Left cardiac atrium (tissue), 4 donors: ENCODE data around the gene SLC35F6. TPM values are rescaled to one million over a fixed set of nuclear protein-coding genes. Genes with fewer than 3 reads are reported as not detected.

Source experiments
- ATAC-seq, 2 donors: fragments of 200-7000 bp; cut with Tn5 transposase; one replicate each; pipeline ENCODE4 v1.9.1; 2020; ENCODE audit warnings: mild to moderate bottlenecking in 2 of 2, moderate library complexity in 2 of 2
- DNase-seq: peaks from one replicate; pipeline ENCODE4 v3.0.0-alpha.2; 2020
- intact Hi-C, 2 donors: fragments of 100-400 bp; cut with DNase I; formaldehyde crosslinking; loops; one replicate each; pipeline versions ENCODE4 v1.14.1 to v1.15.1; 2022 to 2023
- long read RNA-seq: library from polyadenylated mRNA; unstranded; transcript quantifications from one replicate; pipeline ENCODE4 v2.0.0, GENCODE V29; 2021
- total RNA-seq, 2 donors: library from RNA; stranded (reverse); fragmentation: NEBNext Ultra II Directional; extraction: Animal tissue kit (Norgen Biotek cat#: 25700); gene quantifications; one replicate each; pipeline ENCODE4 v1.2.1, GENCODE V29; 2021
- donor health status: DM: no; HTN: yes; CAD: no.
- donor health status: DM: no; HTN: yes; CAD: no; lungs with severe emphysema.
- donor health status: DM: yes; HTN: yes; CAD: no.
- donor health status: Dilated cardiomyopathy.

The SLC35F6 gene
- 10 to 100 TPM; 26.4 to 35.5 TPM for total RNA-seq
- long read RNA-seq, transcript SLC35F6-201 (6 exons, 3,898 nt), result major isoform, 7 of 9 reads
- long read RNA-seq, partial matches to known transcripts, result 0 of 9 reads
- long read RNA-seq, other reads (novel, unspliced or antisense), result 2 of 9 reads

- intact Hi-C loops, result no loop called here
- DNase-seq, result peak; percentile 88
- ATAC-seq, result peak; percentile 96 to 97
These were observed at the start of gene SLC35F6 for GRCh38 chr2:26764078-26764887. Gene SLC35F6 (plus strand): TSS chr2:26764284. CDS start chr2:26764350, 66 bp downstream.

GRCh38 chr2:26715528-26716270 is 48.4 kb upstream of the SLC35F6 start:
- no peak for ATAC-seq
- no peak for DNase-seq
- intact Hi-C loops, result no loop called here

- intact Hi-C loops, result no loop called here
- ATAC-seq, result no peak
- no peak for DNase-seq
These were observed 47.7 kb upstream of the SLC35F6 start for GRCh38 chr2:26716340-26716739.

DNA sequence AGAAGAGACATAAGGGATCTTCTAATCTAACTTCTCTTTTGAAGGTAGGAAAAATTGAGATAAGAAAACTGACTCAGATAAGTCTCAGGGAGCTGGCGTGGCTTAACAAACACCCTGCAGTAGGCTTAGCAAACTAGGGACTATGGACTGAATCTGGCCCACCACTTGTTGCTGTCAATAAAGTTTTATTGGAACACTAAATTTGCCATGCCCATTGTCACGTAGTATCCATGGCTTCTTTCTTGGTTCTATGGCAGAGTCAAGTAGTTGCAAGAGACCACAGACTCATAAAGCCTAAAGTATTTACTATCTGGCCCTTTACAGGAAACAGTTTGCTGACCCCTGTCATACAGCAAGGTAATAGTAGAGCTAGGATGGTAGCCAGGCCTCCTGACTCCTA is 47.3 kb upstream of the SLC35F6 start:
- ATAC-seq, result no peak
- DNase-seq, result no peak
- intact Hi-C loops, result no loop called here

- intact Hi-C loops, result no loop called here
- DNase-seq (no peak), ATAC-seq (peak in 1 of 2 donors; percentile 10)
These were observed 46.7 kb upstream of the SLC35F6 start for GRCh38 chr2:26717362-26717761.

DNA sequence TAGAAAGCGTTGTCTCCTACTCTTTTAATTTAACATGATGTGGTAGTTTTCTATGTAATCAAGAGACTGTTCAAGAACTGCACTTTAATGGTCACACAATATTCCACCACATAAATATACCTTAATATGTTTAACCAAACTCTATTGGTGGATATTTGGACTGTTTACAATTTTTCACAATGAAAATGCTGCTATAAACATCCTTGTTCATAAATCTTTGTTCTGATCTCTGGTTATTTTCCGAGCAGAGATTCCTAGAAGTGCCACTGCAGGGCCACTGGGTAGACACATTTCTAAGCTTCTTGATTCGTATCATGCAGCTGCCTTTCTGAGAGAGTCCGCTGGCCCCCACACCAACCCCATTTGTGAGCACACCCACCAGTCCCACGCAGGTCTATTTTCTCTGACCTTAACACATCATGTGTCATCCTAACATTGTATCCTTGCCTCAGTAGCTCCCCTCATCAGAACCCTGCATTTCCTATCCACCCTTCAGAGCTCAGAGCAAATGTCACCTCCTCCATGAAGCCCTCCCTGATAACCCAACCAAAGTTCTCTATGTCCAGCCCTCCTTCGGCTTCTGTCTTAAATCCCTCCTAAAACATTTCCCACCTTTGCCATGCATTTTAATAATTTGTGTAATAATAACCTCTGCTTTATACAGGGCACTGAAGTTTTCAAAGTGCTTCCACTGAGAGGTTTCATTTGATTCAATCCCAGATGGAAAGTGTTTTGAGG is 45.0 kb upstream of the SLC35F6 start:
- intact Hi-C loops, result no loop called here
- ATAC-seq (no peak), DNase-seq (no peak)

DNA sequence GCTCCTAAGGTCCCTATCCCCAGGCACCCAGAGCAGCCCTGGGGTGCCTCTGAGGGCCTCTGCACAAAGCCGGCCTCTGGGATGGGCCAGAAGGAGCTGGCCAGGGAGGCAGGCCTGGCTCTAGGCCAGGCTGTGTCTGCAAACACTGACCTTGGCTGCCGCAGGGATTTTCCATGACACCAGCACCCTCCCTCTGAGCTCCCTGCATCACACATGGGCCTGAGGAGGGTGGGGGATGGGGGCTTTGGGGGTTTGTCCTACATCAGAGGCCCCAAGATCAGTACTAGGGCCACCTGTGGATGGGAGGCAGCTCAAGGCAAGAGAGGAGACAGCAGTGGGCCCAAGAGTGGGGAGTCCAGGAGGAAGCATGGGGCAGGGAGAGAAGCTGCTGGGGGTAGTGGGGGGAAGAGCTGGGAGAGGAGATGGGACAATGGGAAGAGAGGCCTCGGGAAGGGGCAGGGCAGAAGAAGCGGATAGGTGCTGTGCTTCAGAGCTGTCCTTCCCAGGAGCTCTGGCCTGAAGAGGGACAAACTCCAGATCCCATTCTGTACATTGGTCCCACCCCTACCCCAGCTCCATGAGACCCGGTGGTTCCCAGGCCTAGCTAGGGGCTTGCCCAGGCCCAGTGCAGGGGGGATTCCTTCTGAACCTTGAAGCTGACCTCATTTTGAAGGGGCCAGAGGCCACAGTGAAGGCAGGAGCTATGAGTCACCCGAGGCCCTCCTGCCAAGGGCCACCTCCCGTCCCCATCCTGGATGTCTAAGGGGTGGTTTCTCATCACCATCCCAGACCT is 43.6 kb upstream of the SLC35F6 start:
- peak; percentile 81 to 85 for ATAC-seq
- intact Hi-C loops, result no loop called here
- peak; percentile 92 for DNase-seq

DNA sequence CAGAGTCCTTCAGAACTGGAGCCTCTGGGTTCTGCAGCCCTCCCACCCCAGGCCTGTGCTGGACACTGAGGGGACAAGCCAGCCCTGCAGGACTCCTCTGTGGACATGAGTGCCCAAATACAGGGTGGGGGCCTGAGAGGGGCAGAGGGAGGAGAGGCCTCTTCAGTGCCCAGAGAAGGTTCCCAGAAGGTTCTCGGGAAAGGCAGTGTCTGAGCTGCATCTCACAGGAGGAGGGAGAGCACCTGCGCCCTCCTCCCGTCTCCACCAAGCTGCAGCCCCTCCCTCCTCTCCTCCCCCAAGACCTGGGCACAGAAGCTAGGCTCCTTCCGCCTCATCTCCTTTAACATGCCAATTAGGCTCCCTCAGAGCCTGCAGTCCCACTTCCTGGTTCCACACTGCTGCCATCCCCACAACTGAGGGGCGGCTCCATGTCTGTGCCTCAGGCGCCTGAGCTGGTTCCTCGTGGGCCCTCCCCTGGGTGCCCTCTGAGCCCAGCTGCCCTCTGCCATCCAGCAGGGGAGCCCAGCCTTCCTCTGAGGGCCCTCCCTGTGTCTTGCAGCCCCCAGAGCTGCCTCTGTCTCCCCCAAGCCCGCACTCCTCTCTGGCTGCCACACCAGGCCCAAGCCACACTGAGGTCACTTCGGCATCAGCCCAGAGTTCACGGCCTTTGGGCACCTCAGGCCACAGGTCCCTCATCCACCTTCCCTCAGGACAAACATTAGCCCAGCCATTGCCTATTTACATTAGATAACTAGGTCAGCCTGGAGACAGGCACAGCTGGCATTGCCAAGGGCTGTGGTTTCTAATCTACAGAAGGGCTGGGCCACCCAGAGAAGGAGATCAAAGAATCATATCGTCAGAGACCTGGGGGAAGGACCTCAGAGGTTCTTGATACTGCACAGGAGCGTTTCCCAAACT is 42.7 kb upstream of the SLC35F6 start:
- no peak for ATAC-seq
- intact Hi-C loops, result no loop called here
- no peak for DNase-seq

DNA sequence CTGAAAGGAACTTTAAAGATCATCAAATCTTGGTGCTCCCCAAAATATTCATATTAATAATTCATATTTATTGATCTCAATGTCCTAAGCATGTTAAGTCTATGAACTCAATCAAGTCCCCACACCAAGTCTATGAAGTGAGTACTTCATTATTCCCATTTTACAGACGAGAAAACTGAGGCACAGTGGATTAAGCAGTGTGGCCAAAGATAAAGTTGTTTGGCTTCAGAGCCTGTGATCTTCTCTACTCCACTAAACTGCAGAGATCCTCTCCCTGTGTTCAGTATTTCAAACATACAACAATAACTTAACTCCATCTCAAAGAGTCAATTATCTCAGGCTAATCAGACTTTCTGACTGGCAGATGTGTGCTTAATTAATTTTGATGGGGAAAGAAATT is 41.8 kb upstream of the SLC35F6 start:
- ATAC-seq, result no peak
- no peak for DNase-seq
- intact Hi-C loops, result no loop called here

DNA sequence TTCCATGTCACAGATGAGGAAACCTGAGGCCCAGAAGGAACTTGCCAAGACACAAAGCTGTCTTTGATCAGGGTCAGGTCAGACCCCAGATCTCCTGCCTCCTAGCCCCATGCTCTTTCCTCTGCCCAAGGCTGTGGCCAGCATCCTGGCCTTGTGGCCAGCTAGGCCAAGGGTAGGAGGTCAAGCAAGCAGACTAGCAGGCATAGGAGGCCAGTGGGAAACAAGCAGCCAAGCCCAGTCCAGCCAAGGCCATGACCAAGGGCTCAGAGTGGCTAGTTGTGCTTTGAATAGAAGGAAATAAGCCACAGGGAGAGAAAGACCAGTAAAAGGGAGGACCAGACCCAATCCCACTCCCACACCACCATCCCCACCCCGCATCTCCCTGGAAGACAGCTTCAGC is 41.2 kb upstream of the SLC35F6 start:
- no peak for DNase-seq
- peak in 1 of 2 donors; percentile 3 for ATAC-seq

GRCh38 chr2:26723475-26723874 is 40.6 kb upstream of the SLC35F6 start:
- intact Hi-C loops, result no loop called here
- ATAC-seq (no peak), DNase-seq (no peak)

More for the DNA sequence above, 41.2 kb upstream of the SLC35F6 start:
- intact Hi-C loops, result no loop called here

DNA sequence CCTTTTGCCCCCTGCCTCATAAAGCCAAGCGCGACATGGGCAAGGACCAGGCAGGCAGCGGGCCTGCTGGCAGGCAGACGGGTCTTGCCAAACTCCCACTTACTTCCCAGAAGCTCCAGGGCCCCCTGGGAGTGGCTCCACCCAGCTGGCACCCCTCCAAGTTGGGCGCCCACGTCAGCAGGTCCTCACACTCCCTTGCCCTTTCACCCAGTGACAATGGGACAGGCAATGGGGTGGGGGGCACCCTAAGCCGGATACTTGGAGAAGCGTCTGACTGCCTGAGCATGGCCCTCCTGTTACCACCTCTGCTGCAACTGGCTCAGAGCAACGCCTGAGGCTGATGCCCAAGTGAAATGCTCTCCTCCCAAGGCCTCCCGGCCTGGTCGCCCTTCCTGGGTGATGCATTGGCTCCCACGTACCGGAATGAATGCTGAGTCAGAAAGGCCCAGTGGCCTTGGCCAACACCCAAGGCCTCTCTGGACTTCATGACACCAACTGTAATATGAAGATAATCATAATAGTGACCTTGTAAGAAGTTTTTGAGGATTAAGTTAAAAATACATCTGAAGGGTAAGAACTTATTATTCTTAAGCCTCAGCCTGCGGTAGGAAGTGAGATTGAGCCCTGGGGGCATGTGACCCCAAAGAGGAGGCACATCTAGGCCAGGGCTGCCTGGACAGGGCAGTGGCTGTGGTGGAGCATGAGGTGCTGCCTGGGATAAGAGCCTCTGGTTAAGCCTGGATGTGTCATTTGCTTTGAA is 39.9 kb upstream of the SLC35F6 start:
- intact Hi-C loops, result no loop called here
- DNase-seq, result peak; percentile 83
- ATAC-seq, result peak; percentile 44 to 54

GRCh38 chr2:26724784-26725520 is 39.1 kb upstream of the SLC35F6 start:
- intact Hi-C loops, result loop anchor here in 1 of 2 donors (5.0 kb wide), 1 partner anchor 33 kb away; the partner anchor contains the start of gene KCNK3
- ATAC-seq, result no peak
- no peak for DNase-seq

DNA sequence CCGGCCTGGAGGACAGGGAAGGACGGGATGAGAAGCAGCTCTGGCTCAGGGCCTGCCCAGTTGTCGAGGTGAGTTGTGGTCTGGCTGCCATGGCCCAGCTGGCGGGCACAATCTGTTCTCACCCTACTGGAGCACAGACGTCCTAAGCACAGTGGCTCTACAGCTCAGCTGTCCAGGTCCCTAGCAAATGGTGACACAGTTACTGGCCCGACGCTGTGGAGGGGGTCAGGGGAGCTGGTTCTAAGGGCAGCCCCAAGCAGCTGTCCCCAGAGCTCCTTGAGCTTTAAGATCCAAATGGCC is 38.6 kb upstream of the SLC35F6 start:
- DNase-seq (peak; percentile 47), ATAC-seq (peak in 1 of 2 donors; percentile 52)
- intact Hi-C loops, result loop anchor here in 1 of 2 donors (5.0 kb wide), 1 partner anchor 33 kb away; the partner anchor contains the start of gene KCNK3

GRCh38 chr2:26726228-26726627 is 37.9 kb upstream of the SLC35F6 start:
- DNase-seq (no peak), ATAC-seq (no peak)
- intact Hi-C loops, result loop anchor here in 1 of 2 donors (5.0 kb wide), 1 partner anchor 34 kb away; the partner anchor contains the start of gene KCNK3
